Activated CD4-positive, alpha-beta T cell treated with anti-CD3 and anti-CD28 coated beads, Interleukin-2, Interleukin-4, amounts not matched to agents 100 ng/mL and 50 ng/mL, durations not matched to agents 16 hours and 8 hours (primary cell): Measurements from ENCODE around the gene HSPA1A.
"Not testable (repeated sequence)": the region's sequence is repeated elsewhere in the genome, so short reads cannot be mapped to it uniquely, and the experiment has no call there.

ENCODE experiments used
- DNase-seq: peaks from one replicate; pipeline ENCODE4 v3.0.0-alpha.2; 2020; ENCODE audit warnings: low spot score

HSPA1A gene

DNA sequence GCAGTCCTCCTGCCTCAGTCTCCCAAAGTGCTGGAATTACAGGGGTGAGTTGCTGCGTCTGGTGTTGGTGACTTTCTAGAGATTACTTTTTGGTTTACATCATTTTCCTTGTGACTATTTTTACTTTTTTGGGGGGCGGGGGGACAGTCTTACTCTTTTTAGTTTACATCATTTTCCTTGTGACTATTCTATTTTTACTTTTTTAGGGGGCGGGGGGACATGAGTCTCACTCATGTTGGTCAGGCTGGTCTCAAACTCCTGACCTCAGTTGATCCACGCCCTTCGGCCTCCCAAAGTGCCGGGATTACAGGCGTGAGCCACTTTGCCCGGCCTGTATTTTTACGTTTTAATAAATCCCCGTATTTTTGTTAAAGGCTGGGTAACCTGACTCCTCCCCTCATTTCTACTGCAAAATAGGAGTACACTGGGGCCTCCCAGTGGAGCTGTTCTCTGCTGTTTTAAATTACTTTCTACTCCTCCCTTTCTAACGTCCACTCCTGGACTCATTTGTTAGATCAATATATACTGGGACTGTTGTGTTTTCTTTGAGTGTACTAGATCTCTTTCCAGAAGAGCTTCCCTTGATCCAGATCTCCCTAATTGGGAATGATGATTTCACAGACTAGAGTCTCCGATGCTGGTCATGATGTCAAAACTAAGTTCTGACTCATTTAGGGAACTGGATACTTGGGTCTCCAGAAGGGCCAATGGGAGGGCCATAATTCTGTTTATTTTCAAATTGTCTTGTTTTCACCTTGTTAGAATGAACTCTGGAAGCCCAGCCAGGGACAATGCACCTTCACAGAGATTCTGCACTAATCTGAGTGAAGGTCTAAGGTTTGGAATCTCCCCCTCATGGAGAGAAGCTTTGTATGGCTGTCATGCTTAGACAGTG is 21.4 kb downstream of the HSPA1A start:
- DNase-seq, result no peak

DNA sequence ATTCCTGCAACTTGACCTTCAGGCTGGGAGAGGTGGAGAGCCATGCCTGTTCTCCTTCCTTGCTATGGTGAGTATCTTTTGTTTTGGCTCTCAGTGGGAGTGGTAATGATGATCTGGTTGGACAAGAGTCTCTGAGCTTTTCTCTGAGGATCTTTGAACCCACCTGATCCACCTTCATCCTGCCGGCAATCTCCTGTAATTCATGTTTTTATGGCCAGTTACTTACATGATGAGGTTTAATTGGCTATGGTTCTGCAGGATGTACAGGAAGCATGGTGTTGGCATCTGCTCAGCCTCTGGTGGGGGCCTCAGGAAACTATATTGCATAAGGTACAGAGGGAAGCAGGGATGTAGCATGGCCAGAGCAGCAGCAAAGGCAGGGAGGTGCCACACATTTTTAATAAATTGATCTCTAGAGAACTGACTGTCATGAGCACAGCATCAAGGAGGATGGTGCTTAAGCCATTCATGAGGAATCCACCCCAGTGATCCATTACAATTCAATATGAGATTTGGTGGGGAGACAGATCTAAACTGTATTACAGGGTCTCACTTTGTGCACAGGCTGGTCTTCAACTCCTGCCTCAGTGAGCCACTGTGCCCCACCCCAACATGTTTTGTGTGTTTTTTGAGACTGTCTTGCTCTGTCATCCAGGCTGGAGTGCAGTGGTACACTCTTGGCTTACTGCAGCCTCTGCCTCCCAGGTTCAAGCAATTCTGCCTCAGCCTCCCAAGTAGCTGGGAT is 22.2 kb downstream of the HSPA1A start:
- no peak for DNase-seq

GRCh38 chr6:31838114-31838553 is 22.8 kb downstream of the HSPA1A start:
- DNase-seq, result not testable (repeated sequence)

- no peak for DNase-seq
Measured at GRCh38 chr6:31838968-31839367, 23.6 kb downstream of the HSPA1A start.

DNA sequence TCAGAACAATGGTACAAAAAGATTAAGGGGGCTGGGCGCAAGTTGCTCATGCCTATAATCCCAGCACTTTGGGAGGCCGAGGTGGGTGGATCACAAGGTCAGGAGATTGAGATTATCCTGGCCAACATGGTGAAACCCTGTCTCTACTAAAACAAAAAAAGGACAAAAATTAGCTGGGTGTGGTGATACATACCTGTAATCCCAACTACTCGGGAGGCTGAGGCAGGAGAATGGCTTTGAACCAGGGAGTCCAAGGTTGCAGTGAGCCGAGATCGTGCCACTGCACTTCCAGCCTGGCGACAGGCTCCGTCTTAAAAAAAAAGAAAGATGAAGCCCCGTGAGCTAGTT is 24.4 kb downstream of the HSPA1A start:
- DNase-seq, result not testable (repeated sequence)

DNA sequence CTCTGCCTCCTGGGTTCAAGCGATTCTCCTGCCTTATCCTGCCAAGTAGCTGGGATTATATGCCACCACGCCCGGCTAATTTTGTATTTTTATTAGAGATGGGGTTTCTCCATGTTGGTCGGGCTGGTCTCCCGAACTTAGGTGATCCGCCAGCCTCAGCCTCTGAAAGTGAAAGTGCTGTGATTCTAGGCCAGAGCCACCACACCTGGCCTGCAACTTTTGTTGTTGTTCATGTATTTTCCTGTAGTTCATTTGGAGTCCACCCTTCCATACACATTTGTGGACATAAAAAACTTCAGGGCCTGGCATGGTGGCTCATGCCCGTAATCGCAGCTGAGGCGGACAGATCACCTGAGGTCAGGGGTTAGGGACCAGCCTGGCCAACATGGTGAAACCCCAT is 26.7 kb downstream of the HSPA1A start:
- no peak for DNase-seq

GRCh38 chr6:31844507-31844906 is 29.2 kb downstream of the HSPA1A start:
- DNase-seq, result no peak

- DNase-seq, result no peak
Measured at GRCh38 chr6:31847276-31847978, 32.1 kb downstream of the HSPA1A start.

DNA sequence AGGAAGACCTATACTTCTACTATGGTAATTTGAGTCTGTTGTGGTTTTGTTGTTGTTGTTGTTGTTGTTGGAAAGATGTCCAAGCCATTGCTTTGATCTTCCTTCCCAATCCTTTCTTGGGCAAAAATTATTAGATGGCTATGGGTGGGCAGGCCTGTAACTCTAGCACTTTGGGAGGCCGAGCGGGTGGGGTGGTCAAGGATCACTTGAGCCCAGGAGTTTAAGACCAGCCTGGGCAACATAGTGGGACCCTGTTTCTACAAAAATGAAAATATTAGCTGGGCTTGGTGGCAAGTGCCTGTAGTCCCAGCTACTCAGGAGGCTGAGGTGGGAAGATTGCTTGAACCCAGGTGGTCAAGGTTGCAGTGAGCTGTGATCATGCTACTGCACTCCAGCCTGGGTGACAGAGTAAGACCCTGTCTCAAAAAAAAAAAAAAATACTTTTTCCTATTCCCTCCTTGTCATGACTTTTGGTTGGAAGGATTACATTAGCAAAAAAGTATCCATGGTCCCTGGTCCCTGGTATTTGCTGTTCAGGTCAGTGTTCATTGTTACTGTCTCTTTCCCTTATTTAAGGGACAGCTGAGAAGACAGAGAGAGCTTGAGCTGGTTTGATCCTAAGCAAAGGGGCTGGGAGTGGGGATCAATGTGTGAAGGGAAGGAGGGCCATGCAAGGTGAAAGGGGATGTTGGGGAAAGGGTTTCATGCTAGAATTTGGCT is 35.6 kb downstream of the HSPA1A start:
- DNase-seq, result no peak

GRCh38 chr6:31851485-31851832 is 36.1 kb downstream of the HSPA1A start:
- no peak for DNase-seq

DNA sequence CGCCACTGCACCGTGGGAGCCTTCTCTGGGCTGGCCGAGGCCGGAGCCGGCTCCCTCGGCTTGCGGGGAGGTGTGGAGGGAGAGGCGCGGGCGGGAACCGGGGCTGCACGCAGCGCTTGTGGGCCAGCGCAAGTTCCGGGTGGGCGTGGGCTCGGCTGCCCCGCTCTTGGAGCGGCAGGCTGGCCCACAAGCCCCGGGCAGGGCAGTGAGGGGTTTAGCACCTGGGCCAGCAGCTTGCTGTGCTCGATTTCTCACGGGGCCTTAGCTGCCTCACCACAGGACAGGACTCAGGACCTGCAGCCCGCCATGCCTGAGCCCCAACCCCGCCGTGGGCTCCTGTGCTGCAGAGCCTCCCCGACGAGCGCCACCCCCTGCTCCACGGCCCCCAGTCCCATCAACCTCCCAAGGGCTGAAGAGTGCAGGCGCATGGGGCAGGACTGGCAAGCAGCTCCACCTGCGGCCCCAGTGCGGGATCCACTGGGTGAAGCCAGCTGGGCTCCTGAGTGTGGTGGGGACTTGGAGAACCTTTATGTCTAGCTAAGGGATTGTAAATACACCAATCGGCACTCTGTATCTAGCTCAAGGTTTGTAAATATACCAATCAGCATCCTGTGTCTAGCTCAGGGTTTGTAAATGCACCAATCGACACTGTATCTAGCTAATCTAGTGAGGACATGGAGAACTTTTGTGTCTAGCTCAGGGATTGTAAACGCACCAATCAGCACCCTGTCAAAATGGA is 36.8 kb downstream of the HSPA1A start:
- DNase-seq, result not testable (repeated sequence)

DNA sequence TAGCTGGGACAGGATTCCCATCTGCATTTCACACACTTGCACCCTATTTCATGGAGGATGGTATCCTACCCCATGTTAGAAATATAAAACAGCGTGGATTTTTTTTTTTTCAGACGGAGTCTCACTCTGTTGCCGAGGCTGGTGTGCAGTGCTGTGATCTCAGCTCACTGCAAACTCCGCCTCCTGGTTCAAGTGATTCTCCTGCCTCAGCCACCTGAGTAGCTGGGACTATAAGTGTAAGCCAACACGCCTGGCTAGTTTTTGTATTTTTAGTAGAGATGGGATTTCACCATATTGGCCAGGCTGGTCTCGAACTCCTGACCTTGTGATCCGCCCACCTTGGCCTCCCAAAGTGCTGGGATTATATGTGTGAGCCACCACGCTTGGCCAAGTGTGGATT is 42.4 kb downstream of the HSPA1A start:
- not testable (repeated sequence) for DNase-seq

GRCh38 chr6:31858707-31859106 is 43.4 kb downstream of the HSPA1A start:
- DNase-seq, result no peak

DNA sequence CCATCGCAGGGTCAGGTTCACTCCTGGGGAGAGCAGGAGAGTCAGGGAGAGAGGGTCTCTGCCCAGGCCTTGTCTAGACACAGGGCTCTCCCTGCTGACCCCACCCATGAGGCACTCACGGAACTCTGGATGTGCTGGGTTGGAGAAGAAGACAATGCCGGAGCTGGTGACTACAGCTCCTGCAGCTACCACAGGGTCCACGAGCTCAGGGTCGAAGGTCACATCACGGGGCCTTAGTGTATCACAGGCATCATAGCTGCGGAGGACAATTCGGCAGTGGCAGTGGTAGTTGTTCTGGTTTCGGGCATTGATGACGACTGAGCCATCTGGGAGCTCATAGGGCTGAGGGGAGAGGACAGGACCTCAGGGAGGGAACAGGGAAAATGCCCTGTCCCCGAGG is 44.6 kb downstream of the HSPA1A start:
- no peak for DNase-seq

DNA sequence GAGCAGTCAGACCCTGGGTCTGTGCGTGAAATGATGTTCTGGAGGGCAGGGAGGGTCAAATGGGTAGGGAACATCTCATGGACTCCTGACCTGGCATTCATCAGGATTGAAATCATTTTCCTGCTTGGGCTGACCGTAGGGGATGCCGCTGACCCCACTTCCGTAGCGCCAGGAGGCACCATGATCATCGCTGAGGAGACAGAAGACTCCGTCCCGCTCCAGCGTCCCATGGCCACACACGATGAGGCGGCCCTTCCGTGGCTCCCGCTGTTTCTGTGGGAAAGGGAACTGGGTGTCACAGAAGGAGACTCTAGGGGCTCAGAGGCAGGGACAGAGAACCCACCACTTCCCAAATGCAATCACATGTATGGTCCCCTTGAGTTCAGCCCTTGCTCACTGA is 45.0 kb downstream of the HSPA1A start:
- DNase-seq, result no peak

DNA sequence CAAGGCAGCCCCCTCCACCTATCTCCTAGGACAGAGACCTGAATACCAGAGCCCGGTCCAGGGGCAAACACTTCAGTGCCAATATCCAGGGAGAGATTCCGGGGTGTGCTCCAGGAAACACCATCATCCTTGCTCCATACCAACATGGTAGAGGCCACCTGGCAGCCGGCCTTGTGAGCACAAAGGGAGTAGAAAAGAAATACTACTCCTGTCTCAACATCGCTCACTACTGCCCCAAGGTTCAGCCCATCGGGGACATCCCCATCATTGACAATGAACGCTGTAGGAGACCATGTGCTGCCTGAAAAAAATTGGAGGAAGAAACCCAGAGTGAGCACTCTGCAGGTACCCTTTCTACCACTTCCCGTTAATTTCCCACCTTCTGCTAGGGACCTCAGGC is 45.8 kb downstream of the HSPA1A start:
- no peak for DNase-seq

DNA sequence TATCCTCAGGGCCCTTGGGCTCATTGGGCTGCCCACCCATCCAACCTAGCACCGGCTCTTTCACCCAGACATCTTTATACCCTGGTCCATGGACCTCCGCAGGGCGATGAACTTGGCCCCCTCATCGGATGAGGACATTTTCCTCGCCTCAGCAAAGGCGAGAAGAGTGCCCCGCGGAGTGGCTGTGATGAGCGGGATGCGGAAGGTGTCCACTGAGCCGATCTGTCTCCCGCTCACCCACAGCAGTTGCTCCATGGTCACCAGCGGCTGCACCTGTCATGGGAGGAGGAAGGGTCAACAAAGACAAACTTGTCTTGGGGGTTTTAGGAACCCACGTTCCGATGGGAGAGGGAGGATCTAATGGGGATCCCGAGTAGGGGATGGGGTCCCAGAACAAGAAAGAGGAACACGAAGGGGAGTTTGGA is 46.6 kb downstream of the HSPA1A start:
- no peak for DNase-seq

DNA sequence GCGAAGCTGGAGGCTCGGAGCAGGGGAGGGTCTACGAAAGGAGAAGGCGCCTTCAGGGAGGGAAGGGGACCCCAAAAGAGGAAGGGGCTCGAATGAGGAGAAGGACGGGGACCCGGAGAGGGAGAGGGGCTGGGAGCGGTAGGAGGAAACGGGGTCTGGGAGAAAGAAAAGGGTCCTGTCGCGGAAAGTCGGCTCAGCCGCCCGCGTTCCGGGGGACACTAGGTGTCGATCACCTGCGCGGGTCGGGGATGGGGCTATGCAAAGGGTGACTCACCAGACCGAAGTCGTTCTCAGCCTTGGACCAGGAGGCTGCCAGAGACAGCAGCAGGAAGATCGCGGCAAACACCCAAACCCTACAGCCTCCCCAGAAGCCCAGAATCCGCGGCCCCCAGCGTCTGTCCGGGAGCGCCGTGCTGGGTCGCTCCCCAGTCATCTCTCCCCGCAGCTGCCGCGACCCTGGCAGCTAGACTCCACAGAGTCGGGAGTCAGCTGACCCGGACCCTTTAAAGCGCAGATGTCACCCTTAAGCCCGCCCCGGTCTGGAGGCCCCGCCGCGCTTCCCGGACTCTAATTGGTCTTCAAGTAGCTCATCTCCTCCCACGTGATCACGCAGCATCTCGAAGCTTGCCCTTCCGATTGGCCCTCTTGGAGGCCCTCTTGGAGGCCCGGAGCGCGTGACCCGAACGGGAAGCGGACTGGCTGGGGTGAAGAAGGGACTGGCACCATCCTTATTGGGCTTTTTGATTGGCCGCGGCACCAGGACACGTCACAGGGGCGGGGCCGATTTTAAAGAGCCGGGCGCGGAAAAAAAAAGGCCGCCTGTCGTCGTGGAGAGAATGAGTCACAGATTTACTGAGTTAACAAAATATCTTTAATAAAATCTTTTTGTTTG is 47.2 kb downstream of the HSPA1A start, which contains the start of gene NEU1:
TSS of gene NEU1 (minus strand) at position 478 of the 892 bp plus-strand sequence. CDS start at position 433, 45 bp downstream.
- DNase-seq, result peak; percentile 100

GRCh38 chr6:31864123-31864562 is 48.8 kb downstream of the HSPA1A start:
- not testable (repeated sequence) for DNase-seq

GRCh38 chr6:31864818-31865204 is 49.5 kb downstream of the HSPA1A start:
- DNase-seq, result no peak
